ENCODE measurements around the gene PCDHGA7.
"Not testable (repeated sequence)": the region's sequence is repeated elsewhere in the genome, so short reads cannot be mapped to it uniquely, and the experiment has no call there.

The PCDHGA7 gene

DNA sequence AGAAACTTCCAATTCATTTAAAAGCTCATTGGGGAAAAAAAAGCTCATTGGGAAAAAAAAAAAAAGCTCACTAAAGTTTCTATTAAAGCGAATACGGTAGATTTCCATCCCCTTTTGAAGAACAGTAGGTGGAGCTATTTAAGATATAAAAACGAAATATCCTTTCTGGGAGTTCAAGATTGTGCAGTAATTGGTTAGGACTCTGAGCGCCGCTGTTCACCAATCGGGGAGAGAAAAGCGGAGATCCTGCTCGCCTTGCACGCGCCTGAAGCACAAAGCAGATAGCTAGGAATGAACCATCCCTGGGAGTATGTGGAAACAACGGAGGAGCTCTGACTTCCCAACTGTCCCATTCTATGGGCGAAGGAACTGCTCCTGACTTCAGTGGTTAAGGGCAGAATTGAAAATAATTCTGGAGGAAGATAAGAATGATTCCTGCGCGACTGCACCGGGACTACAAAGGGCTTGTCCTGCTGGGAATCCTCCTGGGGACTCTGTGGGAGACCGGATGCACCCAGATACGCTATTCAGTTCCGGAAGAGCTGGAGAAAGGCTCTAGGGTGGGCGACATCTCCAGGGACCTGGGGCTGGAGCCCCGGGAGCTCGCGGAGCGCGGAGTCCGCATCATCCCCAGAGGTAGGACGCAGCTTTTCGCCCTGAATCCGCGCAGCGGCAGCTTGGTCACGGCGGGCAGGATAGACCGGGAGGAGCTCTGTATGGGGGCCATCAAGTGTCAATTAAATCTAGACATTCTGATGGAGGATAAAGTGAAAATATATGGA lies 48.0 kb downstream of the PCDHGA7 start, which contains the start of gene PCDHGA12:
Gene PCDHGA12, plus strand, starts transcription at position 176 of the 782 bp plus-strand sequence. Its CDS starts 253 bp downstream, at position 429.
- ChIA-PET CTCF (interaction anchor here (0.7 to 5.8 kb wide), 29 partner anchors 11 to 137 kb away, joined by 3 to 62 read pairs (median 6); partner anchors contain the start of genes PCDHGA10, PCDHGA11, PCDHGB3 and PCDHGB6), POLR2A (interaction anchor here (0.6 kb wide), 1 partner anchor 120 kb away, joined by 3 read pairs; no protein-coding TSS in a partner anchor)
- H3K27ac ChIP-seq (ENCODE audit: insufficient read depth in 1 of 2, low read depth in 1 of 2, low read length in 2 of 2, poor library complexity in 1 of 2, severe bottlenecking in 2 of 2): no peak within 1 kb of the TSS
- peaks cover 0 to 3% (median 0%) of the 10 kb centered on the region in 4 experiments for H3K36me3 ChIP-seq (ENCODE audit: control insufficient read depth in 4 of 4, insufficient read depth in 4 of 4, low read length in 3 of 4)
- peaks cover 2 to 6% (median 5%) of the 10 kb centered on the region in 4 experiments for H3K4me1 ChIP-seq (ENCODE audit: control extremely low read depth in 1 of 4, control insufficient read depth in 4 of 4, insufficient read depth in 4 of 4, low read length in 3 of 4)
- peaks cover 8 to 66% (median 47%) of the 10 kb centered on the region in 5 experiments for H3K9me3 ChIP-seq (ENCODE audit: control extremely low read depth in 1 of 5, control insufficient read depth in 4 of 5, insufficient read depth in 2 of 5, low read depth in 1 of 5, low read length in 4 of 5)
- peaks cover 8 to 58% (median 25%) of the 10 kb centered on the region in 5 experiments for H3K27me3 ChIP-seq (replicated peaks in 2 of 5; ENCODE audit: control insufficient read depth in 4 of 5, insufficient read depth in 5 of 5, low read length in 4 of 5)
- H3K4me3 ChIP-seq (ENCODE audit: control insufficient read depth in 1 of 7, extremely low read depth in 1 of 7, insufficient read depth in 4 of 7, low read depth in 2 of 7, low read length in 6 of 7): peak within 1 kb of the TSS in 6 of 7 experiments; percentile 21 to 56 (median 48)
- DNase-seq: peak; percentile 82 to 88 (median 86)
- WGBS (ENCODE audit: insufficient coverage): 5% methylated on average over 31 of the region's 33 CpGs

DNA sequence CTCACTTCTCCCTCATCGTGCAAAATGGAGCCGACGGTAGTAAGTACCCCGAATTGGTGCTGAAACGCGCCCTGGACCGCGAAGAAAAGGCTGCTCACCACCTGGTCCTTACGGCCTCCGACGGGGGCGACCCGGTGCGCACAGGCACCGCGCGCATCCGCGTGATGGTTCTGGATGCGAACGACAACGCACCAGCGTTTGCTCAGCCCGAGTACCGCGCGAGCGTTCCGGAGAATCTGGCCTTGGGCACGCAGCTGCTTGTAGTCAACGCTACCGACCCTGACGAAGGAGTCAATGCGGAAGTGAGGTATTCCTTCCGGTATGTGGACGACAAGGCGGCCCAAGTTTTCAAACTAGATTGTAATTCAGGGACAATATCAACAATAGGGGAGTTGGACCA lies 48.7 kb downstream of the PCDHGA7 start:
- ChIA-PET POLR2A (interaction anchor here (0.6 kb wide), 1 partner anchor 82 kb away, joined by 3 read pairs; no protein-coding TSS in a partner anchor), CTCF (interaction anchor here (0.6 to 5.8 kb wide), 18 partner anchors 12 to 136 kb away, joined by 3 to 62 read pairs (median 8); partner anchors contain the start of genes PCDHGA11, PCDHGB7, PCDHGC4 and TAF7)
- 7% methylated on average over 12 of the region's 37 CpGs for WGBS (ENCODE audit: insufficient coverage)
- DNase-seq: peak; percentile 18 to 77 (median 69)
- Histone ChIP-seq H3K36me3 (ENCODE audit: control insufficient read depth in 4 of 4, insufficient read depth in 4 of 4, low read length in 3 of 4) (peaks cover 0 to 3% (median 0%) of the 10 kb centered on the region in 4 experiments), H3K27ac (ENCODE audit: insufficient read depth in 1 of 2, low read depth in 1 of 2, low read length in 2 of 2, poor library complexity in 1 of 2, severe bottlenecking in 2 of 2) (no peak overlapping the region), H3K4me3 (ENCODE audit: control insufficient read depth in 1 of 7, extremely low read depth in 1 of 7, insufficient read depth in 4 of 7, low read depth in 2 of 7, low read length in 6 of 7) (peak overlapping the region in 6 of 7 experiments; percentile 13 to 56 (median 48)), H3K4me1 (ENCODE audit: control extremely low read depth in 1 of 4, control insufficient read depth in 4 of 4, insufficient read depth in 4 of 4, low read length in 3 of 4) (peaks cover 2 to 6% (median 5%) of the 10 kb centered on the region in 4 experiments), H3K27me3 (replicated peaks in 2 of 5; ENCODE audit: control insufficient read depth in 4 of 5, insufficient read depth in 5 of 5, low read length in 4 of 5) (peaks cover 7 to 51% (median 24%) of the 10 kb centered on the region in 5 experiments), H3K9me3 (ENCODE audit: control extremely low read depth in 1 of 5, control insufficient read depth in 4 of 5, insufficient read depth in 2 of 5, low read depth in 1 of 5, low read length in 4 of 5) (peaks cover 8 to 61% (median 42%) of the 10 kb centered on the region in 5 experiments)

DNA sequence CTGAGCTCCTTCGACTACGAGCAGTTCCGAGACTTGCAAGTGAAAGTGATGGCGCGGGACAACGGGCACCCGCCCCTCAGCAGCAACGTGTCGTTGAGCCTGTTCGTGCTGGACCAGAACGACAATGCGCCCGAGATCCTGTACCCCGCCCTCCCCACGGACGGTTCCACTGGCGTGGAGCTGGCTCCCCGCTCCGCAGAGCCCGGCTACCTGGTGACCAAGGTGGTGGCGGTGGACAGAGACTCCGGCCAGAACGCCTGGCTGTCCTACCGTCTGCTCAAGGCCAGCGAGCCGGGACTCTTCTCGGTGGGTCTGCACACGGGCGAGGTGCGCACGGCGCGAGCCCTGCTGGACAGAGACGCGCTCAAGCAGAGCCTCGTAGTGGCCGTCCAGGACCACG lies 49.8 kb downstream of the PCDHGA7 start:
- H3K36me3 ChIP-seq (ENCODE audit: control insufficient read depth in 4 of 4, insufficient read depth in 4 of 4, low read length in 3 of 4); H3K27ac ChIP-seq (ENCODE audit: insufficient read depth in 1 of 2, low read depth in 1 of 2, low read length in 2 of 2, poor library complexity in 1 of 2, severe bottlenecking in 2 of 2); H3K4me1 ChIP-seq (ENCODE audit: control extremely low read depth in 1 of 4, control insufficient read depth in 4 of 4, insufficient read depth in 4 of 4, low read length in 3 of 4); POLR2A ChIA-PET: not testable (repeated sequence)
- DNase-seq: peak in 1 of 3 donors; percentile 21
- Histone ChIP-seq H3K4me3 (ENCODE audit: control insufficient read depth in 1 of 7, extremely low read depth in 1 of 7, insufficient read depth in 4 of 7, low read depth in 2 of 7, low read length in 6 of 7) (peak overlapping the region in 1 of 7 experiments; percentile 31), H3K27me3 (replicated peaks in 2 of 5; ENCODE audit: control insufficient read depth in 4 of 5, insufficient read depth in 5 of 5, low read length in 4 of 5) (peaks cover 7 to 42% (median 22%) of the 10 kb centered on the region in 5 experiments), H3K9me3 (ENCODE audit: control extremely low read depth in 1 of 5, control insufficient read depth in 4 of 5, insufficient read depth in 2 of 5, low read depth in 1 of 5, low read length in 4 of 5) (peaks cover 5 to 56% (median 33%) of the 10 kb centered on the region in 5 experiments)
- CTCF ChIA-PET: interaction anchor here (0.6 to 5.8 kb wide), 5 partner anchors 11 to 91 kb away, joined by 3 to 62 read pairs (median 5); no protein-coding TSS in a partner anchor
- 30% methylated on average over 7 of the region's 38 CpGs for WGBS (ENCODE audit: insufficient coverage)

DNA sequence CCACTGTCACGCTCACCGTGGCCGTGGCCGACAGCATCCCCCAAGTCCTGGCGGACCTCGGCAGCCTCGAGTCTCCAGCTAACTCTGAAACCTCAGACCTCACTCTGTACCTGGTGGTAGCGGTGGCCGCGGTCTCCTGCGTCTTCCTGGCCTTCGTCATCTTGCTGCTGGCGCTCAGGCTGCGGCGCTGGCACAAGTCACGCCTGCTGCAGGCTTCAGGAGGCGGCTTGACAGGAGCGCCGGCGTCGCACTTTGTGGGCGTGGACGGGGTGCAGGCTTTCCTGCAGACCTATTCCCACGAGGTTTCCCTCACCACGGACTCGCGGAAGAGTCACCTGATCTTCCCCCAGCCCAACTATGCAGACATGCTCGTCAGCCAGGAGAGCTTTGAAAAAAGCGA lies 50.2 kb downstream of the PCDHGA7 start:
- H3K9me3 ChIP-seq (ENCODE audit: control extremely low read depth in 1 of 5, control insufficient read depth in 4 of 5, insufficient read depth in 2 of 5, low read depth in 1 of 5, low read length in 4 of 5): peaks cover 5 to 52% (median 29%) of the 10 kb centered on the region in 5 experiments
- peaks cover 7 to 38% (median 19%) of the 10 kb centered on the region in 5 experiments for H3K27me3 ChIP-seq (replicated peaks in 2 of 5; ENCODE audit: control insufficient read depth in 4 of 5, insufficient read depth in 5 of 5, low read length in 4 of 5)
- 28% methylated on average over 19 of the region's 29 CpGs for WGBS (ENCODE audit: insufficient coverage)
- CTCF ChIA-PET: interaction anchor here (0.6 to 1.3 kb wide), 3 partner anchors 48 to 68 kb away, joined by 3 to 5 read pairs (median 3); no protein-coding TSS in a partner anchor
- H3K27ac ChIP-seq (ENCODE audit: insufficient read depth in 1 of 2, low read depth in 1 of 2, low read length in 2 of 2, poor library complexity in 1 of 2, severe bottlenecking in 2 of 2); H3K4me1 ChIP-seq (ENCODE audit: control extremely low read depth in 1 of 4, control insufficient read depth in 4 of 4, insufficient read depth in 4 of 4, low read length in 3 of 4); H3K36me3 ChIP-seq (ENCODE audit: control insufficient read depth in 4 of 4, insufficient read depth in 4 of 4, low read length in 3 of 4); POLR2A ChIA-PET; DNase-seq; H3K4me3 ChIP-seq (ENCODE audit: control insufficient read depth in 1 of 7, extremely low read depth in 1 of 7, insufficient read depth in 4 of 7, low read depth in 2 of 7, low read length in 6 of 7): not testable (repeated sequence)

DNA sequence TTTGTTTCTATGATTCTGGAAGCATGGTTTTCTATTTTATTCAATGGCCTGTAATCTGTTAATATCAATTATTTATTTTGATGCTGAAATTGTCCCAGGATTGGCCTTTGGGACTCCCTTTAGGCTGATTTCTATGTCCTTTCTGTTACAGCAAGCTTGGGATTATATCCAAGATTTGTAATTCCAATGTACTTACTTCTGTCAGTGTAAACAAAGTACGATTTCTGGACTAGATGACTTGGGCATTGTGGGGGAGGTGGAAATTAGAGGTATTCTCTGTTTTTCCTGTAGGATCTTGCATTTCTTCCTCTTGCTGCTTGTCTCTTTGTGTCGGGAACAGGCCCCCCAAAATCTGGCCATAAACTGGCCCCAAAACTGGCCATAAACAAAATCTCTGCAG lies 51.5 kb downstream of the PCDHGA7 start:
- 80% methylated on average over 1 of the region's 2 CpGs for WGBS (ENCODE audit: insufficient coverage)
- Histone ChIP-seq H3K4me3 (ENCODE audit: control insufficient read depth in 1 of 7, extremely low read depth in 1 of 7, insufficient read depth in 4 of 7, low read depth in 2 of 7, low read length in 6 of 7) (no peak overlapping the region), H3K4me1 (ENCODE audit: control extremely low read depth in 1 of 4, control insufficient read depth in 4 of 4, insufficient read depth in 4 of 4, low read length in 3 of 4) (peaks cover 2 to 6% (median 5%) of the 10 kb centered on the region in 4 experiments), H3K9me3 (ENCODE audit: control extremely low read depth in 1 of 5, control insufficient read depth in 4 of 5, insufficient read depth in 2 of 5, low read depth in 1 of 5, low read length in 4 of 5) (peaks cover 2 to 43% (median 25%) of the 10 kb centered on the region in 5 experiments), H3K27me3 (replicated peaks in 2 of 5; ENCODE audit: control insufficient read depth in 4 of 5, insufficient read depth in 5 of 5, low read length in 4 of 5) (peaks cover 7 to 32% (median 19%) of the 10 kb centered on the region in 5 experiments), H3K27ac (ENCODE audit: insufficient read depth in 1 of 2, low read depth in 1 of 2, low read length in 2 of 2, poor library complexity in 1 of 2, severe bottlenecking in 2 of 2) (no peak overlapping the region), H3K36me3 (ENCODE audit: control insufficient read depth in 4 of 4, insufficient read depth in 4 of 4, low read length in 3 of 4) (peaks cover 0 to 3% (median 0%) of the 10 kb centered on the region in 4 experiments)
- ChIA-PET POLR2A (no interaction called here), CTCF (interaction anchor here (0.7 to 1.3 kb wide), 2 partner anchors 51 to 124 kb away, joined by 3 read pairs; no protein-coding TSS in a partner anchor)
- no peak for DNase-seq

All from common myeloid progenitor, CD34-positive (primary cell).